SIG-M5 (cell line): ENCODE data around the gene XRN1.
"Not testable (repeated sequence)": the region's sequence is repeated elsewhere in the genome, so short reads cannot be mapped to it uniquely, and the experiment has no call there.

Experiments used
- DNase-seq: peaks from one replicate; lab custom pipeline; 2025; lab: John Stamatoyannopoulos, UW

XRN1 gene

GRCh38 chr3:142324275-142324953 is 123.4 kb downstream of the XRN1 start:
- not testable (repeated sequence) for DNase-seq

GRCh38 chr3:142319912-142320311 is 127.9 kb downstream of the XRN1 start:
- no peak for DNase-seq

DNA sequence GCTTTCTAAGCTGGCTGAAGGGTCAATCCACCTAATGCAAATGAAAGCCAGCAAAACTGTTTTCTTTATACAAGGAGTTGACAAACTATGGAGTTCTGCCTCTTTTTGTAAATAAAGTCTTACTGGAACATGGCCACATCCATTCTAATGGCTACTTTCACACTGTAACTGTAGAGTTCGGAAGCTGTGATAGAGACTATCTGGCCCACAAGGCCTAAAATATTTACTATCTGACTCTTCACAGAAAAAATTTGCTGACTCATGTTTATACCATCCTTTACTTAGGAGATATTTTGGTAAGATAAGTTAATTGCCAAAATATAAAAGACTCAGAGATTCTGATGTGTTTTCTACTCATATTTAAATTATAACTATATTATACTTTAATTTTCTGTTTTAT is 128.7 kb downstream of the XRN1 start:
- no peak for DNase-seq

DNA sequence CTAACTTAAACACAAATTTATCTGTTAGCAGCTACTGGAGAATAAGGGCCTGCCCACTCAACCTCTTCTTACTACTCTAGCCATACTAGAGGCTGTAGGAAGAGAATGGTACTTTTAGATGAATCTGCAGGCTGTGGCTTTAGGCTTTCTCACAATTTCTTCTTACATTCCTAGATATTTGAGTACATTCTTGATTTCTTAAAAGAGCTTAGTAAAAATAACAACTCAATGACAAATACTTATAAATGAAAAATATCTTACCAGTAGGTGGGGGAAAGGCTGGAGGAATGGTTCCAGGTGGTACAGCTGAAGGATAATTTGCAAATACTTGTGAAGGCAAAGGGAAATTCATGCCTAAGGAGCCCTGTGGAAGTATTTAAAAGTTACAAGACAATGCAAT is 129.5 kb downstream of the XRN1 start:
- no peak for DNase-seq

DNA sequence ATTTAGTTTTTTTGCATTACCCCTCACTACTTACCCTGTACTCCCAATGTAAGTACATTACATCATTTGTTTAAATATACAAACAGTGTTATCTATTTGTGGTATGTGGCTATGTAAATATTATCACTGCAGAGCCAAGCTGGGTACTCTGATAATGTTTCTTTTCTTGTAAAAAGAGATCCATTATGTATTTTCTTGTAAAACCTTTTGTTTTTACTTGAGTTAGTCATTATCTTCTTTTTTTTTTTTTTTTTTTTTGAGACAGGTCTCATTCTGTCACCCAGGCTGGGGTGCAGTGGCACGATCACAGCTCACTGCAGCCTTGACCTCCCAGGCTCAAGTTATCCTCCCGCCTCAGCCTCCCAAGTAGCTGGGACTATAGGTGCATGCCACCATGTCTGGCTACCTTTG is 131.9 kb downstream of the XRN1 start:
- DNase-seq: not testable (repeated sequence)

- no peak for DNase-seq
Measured at GRCh38 chr3:142315083-142315482, 132.8 kb downstream of the XRN1 start.

DNA sequence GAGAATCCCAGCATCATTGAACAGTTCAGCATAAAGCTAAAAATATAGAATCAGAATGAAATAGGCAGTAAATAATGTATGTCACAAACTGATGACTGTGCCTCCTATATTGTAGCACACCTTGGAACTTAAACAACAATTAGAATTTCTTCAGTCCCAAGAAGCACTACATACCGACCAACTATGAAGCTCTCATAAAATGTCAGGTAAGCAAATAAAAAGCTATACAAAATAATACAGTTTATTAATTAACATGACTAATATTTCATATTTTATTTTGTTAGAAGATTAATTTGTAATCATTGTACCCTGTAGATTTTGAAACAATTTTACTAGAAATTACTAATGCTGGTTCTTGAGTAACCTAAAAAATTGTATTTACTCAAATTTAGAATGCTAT is 137.4 kb downstream of the XRN1 start:
- no peak for DNase-seq

GRCh38 chr3:142302847-142303246 is 145.0 kb downstream of the XRN1 start:
- not testable (repeated sequence) for DNase-seq

DNA sequence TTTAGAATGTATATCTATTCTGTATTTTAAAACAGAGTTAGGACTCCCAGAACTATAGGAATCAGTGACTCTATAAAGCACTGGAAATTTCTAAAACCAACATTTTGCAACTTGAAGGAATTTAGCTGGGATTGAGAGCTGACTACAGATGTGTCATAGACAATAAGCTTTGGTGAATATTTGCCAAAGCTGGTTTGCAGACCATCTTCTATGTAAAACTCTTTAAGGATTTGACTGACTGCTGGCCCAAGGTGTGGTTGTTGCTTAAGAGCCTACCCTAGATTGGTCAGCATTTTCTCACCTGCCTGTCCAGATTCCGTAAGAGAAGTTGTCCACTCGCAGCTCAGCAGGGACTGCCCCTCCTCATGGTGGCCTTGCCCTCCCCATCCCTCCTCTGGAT is 149.2 kb downstream of the XRN1 start:
- DNase-seq: no peak

DNA sequence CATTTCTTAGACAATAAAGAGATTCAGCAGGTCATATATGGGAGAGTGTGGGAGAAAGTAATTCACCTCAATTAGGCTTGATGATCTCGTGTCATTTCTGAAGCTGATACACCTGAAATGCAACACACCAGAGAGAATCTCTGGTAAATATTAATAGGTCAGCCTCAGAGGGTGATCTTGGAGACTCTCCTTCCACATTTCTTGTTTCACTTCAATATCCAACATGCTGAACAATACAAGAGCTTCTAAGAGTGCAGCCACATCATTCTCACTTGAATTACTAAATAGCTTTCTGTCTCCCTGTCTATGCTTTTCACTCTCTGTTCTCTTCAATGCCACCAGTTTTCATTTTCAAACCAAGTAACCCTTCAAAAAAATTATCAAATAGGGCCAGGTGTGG is 151.3 kb downstream of the XRN1 start:
- DNase-seq: no peak

- DNase-seq: no peak
Measured at GRCh38 chr3:142287866-142288638, 159.8 kb downstream of the XRN1 start.

- no peak for DNase-seq
Measured at GRCh38 chr3:142285083-142285517, 162.7 kb downstream of the XRN1 start.

DNA sequence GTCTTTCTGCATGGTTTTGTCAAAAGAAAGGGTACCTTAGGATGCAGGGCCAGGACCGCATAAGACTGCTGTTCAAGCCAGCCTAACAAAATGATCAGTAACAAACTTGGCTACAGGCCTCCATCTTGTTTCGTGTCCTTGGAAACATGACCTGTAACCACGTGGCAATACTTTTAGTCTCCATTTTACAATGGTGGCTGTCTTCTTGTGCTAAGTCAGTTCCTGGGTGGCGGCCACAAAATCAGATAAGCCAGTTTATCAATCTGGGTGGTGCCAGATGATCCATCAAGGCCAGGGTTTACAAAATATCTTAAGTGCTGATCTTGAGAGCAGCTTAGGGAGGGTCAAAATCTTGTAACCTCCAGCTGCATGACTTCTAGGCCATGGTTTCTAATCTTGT is 165.3 kb downstream of the XRN1 start:
- no peak for DNase-seq

DNA sequence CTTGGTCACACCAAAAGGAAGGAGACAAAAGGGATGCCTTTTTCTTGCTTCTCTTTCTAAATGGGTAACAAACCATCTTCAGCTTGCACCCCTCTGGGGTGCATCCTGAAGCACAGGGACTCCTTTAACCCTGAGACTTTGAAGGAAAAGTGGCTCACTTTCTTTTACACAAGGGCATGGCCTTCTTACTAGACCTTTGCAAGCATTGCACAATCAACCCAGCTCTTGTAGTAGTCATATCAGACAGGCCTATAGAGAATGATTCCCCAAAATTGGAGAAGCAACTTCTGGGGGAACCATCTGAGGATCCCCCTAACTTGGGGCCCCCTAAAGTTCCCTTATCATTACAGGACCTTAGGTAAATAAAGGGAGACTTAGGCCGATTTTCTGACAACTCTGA is 166.4 kb downstream of the XRN1 start:
- no peak for DNase-seq

GRCh38 chr3:142279965-142280590 is 167.8 kb downstream of the XRN1 start:
- peak; percentile 7 for DNase-seq

DNA sequence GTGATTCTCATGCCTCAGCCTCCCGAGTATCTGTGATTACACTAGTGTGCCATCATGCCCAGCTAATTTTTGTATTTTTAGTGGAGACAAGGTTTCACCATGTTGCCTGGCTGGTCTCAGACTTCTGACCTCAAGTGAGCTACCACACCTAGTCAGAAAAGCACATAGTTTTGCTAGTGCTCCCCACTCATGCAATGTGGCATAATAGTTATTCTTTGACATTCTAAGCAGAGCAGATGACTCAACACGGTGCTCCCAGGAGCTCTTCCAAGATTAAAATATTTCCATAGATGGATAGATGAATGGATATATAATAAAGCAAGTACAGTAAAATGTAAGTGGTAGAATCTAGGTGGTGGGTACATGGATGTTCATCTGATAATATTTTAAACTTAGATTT is 169.4 kb downstream of the XRN1 start:
- DNase-seq: no peak

DNA sequence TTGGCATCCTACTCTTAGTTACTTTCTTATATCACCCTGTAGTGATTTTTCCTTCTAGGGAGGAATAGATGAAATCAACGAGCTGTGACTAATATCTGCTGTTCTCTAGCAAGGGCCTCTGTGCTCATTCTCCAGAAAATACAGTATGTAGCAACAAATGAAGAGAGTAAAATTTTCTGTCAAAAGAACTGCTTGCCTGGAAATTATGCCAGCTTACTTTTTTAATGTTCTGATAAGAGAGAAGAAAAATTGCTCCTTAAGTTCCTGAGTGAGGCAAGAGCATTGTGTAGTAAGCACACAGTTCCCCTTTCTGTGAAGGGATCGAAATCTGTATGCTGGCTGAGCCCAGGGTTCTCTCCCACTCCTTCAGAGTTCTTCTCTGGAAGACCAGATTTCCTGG is 171.1 kb downstream of the XRN1 start:
- no peak for DNase-seq

DNA sequence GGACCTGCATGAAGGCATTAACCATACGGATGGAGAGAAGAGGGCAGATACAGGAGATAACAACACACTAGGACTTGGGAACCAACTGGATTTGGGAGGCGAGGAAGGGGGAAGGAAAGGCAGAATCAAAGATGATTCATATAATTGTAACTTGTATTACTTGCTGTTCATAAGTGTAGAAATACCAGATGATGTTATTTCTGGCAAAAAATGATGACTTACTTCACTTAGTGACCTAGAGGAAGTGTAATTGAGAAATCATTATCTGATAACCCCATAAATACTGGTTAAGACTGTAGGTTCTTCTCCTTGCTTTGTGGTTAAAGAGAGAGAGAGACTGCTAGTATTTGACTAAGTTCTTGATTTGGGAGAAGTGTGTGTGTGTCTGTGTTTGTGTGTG is 172.0 kb downstream of the XRN1 start:
- peak; percentile 78 for DNase-seq

DNA sequence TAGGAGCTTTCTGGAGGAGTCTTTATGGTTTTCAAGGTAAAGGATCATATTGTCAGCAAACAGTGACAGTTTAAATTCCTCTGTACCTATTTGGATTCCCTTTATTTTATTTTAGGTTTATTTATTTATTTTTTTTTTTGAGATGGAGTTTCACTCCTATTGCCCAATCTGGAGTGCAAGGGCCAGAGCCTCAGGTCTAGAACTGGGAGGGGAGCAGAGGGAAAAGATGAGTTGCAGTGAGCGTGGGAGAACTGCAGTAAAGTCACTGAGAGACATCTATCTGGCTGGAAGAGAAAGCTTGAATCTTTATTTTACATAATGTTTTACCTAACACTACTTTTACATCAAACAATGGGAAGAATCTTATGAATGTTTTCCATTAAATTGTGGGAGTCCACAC is 172.9 kb downstream of the XRN1 start:
- DNase-seq: no peak

- no peak for DNase-seq
Measured at GRCh38 chr3:142273501-142273900, 174.3 kb downstream of the XRN1 start.

GRCh38 chr3:142272200-142272891 is 175.5 kb downstream of the XRN1 start:
- DNase-seq: no peak

DNA sequence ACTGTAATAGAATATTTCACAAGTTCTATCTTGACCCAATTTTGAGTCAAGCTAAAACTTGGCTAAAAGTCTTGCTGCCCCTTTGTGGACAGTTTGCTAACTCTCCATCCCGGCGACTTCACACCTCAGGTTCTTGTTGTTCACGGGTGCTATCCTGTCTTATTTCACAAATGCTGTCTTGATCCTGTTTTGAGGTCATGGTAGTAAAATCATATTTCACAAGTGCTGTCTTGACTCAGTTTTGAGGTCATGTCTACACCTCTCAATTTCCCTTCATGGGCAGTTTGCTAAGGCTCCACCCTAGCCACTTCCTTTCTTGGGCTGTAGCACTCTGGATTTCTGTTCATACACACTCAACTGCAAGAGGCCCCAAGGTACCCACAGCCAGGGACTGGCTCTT is 177.4 kb downstream of the XRN1 start:
- DNase-seq: no peak

- no peak for DNase-seq
Measured at GRCh38 chr3:142269767-142270166, 178.1 kb downstream of the XRN1 start.
